ENCODE measurements around the gene PPP2R1A.

DNA sequence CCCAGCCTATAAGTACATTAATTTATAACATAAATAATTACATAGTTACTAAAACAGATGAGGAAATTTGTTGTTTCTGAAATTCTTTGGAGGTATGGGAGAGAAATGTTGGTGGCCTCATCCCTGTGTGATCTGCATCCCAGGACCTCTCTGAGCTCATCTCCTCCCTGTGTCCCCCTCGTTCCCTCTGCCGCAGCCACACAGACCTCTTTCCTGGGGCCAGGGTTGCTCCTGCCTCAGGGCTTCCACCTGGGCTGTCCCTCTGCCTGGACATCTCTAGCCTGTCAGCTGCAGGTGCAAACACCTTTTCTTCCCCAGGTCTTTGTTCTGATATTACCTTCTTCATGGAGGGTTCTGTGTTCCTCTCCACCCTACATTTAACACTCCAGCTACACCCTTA lies 83.4 kb downstream of the PPP2R1A start:
- no peak for TF ChIP-seq ZNF274 (IDR thresholded peaks at IDR 0.05; ENCODE audit: low read length)
- TF ChIP-seq ZNF274 (tag by site-specific recombination; IDR thresholded peaks at IDR 0.05; ENCODE audit: borderline replicate concordance): no peak
- no peak for TF ChIP-seq GFI1B (tag by site-specific recombination; IDR thresholded peaks at IDR 0.05)
- TF ChIP-seq ZNF211 (tag by site-specific recombination; IDR thresholded peaks at IDR 0.05; ENCODE audit: low read depth): no peak
- TF ChIP-seq, protein P1, sequence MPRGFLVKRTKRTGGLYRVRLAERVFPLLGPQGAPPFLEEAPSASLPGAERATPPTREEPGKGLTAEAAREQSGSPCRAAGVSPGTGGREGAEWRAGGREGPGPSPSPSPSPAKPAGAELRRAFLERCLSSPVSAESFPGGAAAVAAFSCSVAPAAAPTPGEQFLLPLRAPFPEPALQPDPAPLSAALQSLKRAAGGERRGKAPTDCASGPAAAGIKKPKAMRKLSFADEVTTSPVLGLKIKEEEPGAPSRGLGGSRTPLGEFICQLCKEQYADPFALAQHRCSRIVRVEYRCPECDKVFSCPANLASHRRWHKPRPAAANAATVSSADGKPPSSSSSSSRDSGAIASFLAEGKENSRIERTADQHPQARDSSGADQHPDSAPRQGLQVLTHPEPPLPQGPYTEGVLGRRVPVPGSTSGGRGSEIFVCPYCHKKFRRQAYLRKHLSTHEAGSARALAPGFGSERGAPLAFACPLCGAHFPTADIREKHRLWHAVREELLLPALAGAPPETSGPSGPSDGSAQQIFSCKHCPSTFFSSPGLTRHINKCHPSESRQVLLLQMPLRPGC (tag by site-specific recombination; IDR thresholded peaks at IDR 0.05): no peak
- TF ChIP-seq, protein P2, sequence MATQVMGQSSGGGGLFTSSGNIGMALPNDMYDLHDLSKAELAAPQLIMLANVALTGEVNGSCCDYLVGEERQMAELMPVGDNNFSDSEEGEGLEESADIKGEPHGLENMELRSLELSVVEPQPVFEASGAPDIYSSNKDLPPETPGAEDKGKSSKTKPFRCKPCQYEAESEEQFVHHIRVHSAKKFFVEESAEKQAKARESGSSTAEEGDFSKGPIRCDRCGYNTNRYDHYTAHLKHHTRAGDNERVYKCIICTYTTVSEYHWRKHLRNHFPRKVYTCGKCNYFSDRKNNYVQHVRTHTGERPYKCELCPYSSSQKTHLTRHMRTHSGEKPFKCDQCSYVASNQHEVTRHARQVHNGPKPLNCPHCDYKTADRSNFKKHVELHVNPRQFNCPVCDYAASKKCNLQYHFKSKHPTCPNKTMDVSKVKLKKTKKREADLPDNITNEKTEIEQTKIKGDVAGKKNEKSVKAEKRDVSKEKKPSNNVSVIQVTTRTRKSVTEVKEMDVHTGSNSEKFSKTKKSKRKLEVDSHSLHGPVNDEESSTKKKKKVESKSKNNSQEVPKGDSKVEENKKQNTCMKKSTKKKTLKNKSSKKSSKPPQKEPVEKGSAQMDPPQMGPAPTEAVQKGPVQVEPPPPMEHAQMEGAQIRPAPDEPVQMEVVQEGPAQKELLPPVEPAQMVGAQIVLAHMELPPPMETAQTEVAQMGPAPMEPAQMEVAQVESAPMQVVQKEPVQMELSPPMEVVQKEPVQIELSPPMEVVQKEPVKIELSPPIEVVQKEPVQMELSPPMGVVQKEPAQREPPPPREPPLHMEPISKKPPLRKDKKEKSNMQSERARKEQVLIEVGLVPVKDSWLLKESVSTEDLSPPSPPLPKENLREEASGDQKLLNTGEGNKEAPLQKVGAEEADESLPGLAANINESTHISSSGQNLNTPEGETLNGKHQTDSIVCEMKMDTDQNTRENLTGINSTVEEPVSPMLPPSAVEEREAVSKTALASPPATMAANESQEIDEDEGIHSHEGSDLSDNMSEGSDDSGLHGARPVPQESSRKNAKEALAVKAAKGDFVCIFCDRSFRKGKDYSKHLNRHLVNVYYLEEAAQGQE (tag by site-specific recombination; IDR thresholded peaks at IDR 0.05): no peak
- no peak for TF ChIP-seq ZNF292 (tag by site-specific recombination; IDR thresholded peaks at IDR 0.05; ENCODE audit: borderline replicate concordance, low read depth)
- no peak for TF ChIP-seq ZNF133 (tag by site-specific recombination; IDR thresholded peaks at IDR 0.05)
- TF ChIP-seq, protein P3, sequence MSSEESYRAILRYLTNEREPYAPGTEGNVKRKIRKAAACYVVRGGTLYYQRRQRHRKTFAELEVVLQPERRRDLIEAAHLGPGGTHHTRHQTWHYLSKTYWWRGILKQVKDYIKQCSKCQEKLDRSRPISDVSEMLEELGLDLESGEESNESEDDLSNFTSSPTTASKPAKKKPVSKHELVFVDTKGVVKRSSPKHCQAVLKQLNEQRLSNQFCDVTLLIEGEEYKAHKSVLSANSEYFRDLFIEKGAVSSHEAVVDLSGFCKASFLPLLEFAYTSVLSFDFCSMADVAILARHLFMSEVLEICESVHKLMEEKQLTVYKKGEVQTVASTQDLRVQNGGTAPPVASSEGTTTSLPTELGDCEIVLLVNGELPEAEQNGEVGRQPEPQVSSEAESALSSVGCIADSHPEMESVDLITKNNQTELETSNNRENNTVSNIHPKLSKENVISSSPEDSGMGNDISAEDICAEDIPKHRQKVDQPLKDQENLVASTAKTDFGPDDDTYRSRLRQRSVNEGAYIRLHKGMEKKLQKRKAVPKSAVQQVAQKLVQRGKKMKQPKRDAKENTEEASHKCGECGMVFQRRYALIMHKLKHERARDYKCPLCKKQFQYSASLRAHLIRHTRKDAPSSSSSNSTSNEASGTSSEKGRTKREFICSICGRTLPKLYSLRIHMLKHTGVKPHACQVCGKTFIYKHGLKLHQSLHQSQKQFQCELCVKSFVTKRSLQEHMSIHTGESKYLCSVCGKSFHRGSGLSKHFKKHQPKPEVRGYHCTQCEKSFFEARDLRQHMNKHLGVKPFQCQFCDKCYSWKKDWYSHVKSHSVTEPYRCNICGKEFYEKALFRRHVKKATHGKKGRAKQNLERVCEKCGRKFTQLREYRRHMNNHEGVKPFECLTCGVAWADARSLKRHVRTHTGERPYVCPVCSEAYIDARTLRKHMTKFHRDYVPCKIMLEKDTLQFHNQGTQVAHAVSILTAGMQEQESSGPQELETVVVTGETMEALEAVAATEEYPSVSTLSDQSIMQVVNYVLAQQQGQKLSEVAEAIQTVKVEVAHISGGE (tag by site-specific recombination; conservative IDR thresholded peaks at IDR 0.05; ENCODE audit: low read depth): no peak
- TF ChIP-seq, protein P4, sequence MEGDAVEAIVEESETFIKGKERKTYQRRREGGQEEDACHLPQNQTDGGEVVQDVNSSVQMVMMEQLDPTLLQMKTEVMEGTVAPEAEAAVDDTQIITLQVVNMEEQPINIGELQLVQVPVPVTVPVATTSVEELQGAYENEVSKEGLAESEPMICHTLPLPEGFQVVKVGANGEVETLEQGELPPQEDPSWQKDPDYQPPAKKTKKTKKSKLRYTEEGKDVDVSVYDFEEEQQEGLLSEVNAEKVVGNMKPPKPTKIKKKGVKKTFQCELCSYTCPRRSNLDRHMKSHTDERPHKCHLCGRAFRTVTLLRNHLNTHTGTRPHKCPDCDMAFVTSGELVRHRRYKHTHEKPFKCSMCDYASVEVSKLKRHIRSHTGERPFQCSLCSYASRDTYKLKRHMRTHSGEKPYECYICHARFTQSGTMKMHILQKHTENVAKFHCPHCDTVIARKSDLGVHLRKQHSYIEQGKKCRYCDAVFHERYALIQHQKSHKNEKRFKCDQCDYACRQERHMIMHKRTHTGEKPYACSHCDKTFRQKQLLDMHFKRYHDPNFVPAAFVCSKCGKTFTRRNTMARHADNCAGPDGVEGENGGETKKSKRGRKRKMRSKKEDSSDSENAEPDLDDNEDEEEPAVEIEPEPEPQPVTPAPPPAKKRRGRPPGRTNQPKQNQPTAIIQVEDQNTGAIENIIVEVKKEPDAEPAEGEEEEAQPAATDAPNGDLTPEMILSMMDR (tag by site-specific recombination; IDR thresholded peaks at IDR 0.05): no peak
- no peak for TF ChIP-seq GLIS2 (tag by site-specific recombination; IDR thresholded peaks at IDR 0.05)
- TF ChIP-seq ZNF394 (tag by site-specific recombination; IDR thresholded peaks at IDR 0.05; ENCODE audit: borderline replicate concordance): no peak
